A673 (cell line): ENCODE data around the gene FAM240B. TPM values are rescaled to one million over a fixed set of nuclear protein-coding genes. Genes with fewer than 3 reads are reported as not detected.

Experiments used
- BruUV-seq: library from RNA; stranded (reverse); fragments of 400-500 nt; replicated peaks from 2 replicates; lab custom pipeline; 2021; lab: Mats Ljungman, UMichigan
- CTCF ChIA-PET: fragments of 300-600 bp; sonication (Branson Sonifier 250); formaldehyde crosslinking; loops from one replicate; lab custom pipeline; 2022; ENCODE audit warnings: antibody characterized with exemption; lab: Charles Lee
- POLR2A ChIA-PET: fragments of 300-600 bp; sonication (Branson Sonifier 250); formaldehyde crosslinking; loops from one replicate; lab custom pipeline; 2022; ENCODE audit warnings: antibody characterized with exemption; ENCODE audit not compliant: low non-redundant PET; lab: Charles Lee
- DNase-seq: peaks from one replicate; pipeline ENCODE4 v3.0.0-alpha.2; 2015; ENCODE audit warnings: low spot score
- H3K27ac ChIP-seq: fragments of 200-600 bp; sonication (generic); 2 replicates; pipeline ENCODE4 v1.5.1; 2016; ENCODE audit warnings: mixed run types, low read depth, mild to moderate bottlenecking, mixed read lengths, antibody characterized with exemption, low read length; ENCODE audit not compliant: poor library complexity, severe bottlenecking
- H3K27me3 ChIP-seq: fragments of 200-600 bp; sonication (generic); replicated peaks from 2 replicates; pipeline ENCODE4 v1.6.1; 2017; ENCODE audit warnings: mixed run types, low read depth, mild to moderate bottlenecking, mixed read lengths, antibody characterized with exemption, low read length; ENCODE audit not compliant: insufficient read depth, poor library complexity
- H3K36me3 ChIP-seq: fragments of 200-600 bp; sonication (generic); 2 replicates; pipeline ENCODE4 v1.6.1; 2016; ENCODE audit warnings: mixed run types, mild to moderate bottlenecking, mixed read lengths, antibody characterized with exemption, low read length; ENCODE audit not compliant: insufficient read depth, poor library complexity, severe bottlenecking
- H3K4me1 ChIP-seq: fragments of 200-600 bp; sonication (generic); 2 replicates; pipeline ENCODE4 v1.6.1; 2017; ENCODE audit warnings: mixed run types, mild to moderate bottlenecking, mixed read lengths, antibody characterized with exemption, low read length; ENCODE audit not compliant: insufficient read depth, poor library complexity, severe bottlenecking
- H3K4me3 ChIP-seq: fragments of 200-600 bp; sonication (generic); 2 replicates; pipeline ENCODE4 v1.5.1; 2016; ENCODE audit warnings: low read depth, mixed run types, mild to moderate bottlenecking, mixed read lengths, low read length; ENCODE audit not compliant: poor library complexity, severe bottlenecking
- H3K9me3 ChIP-seq: fragments of 200-600 bp; sonication (generic); 2 replicates; pipeline ENCODE4 v1.6.1; 2016; ENCODE audit warnings: mixed run types, low read depth, mild to moderate bottlenecking, mixed read lengths, antibody characterized with exemption, low read length; ENCODE audit not compliant: poor library complexity, severe bottlenecking
- EZH2 ChIP-seq: fragments of 200-600 bp; sonication (generic); IDR thresholded peaks from 2 replicates; pipeline ENCODE4 v1.6.1; 2017; ENCODE audit warnings: borderline replicate concordance, low read depth, mild to moderate bottlenecking, mixed read lengths, antibody characterized with exemption, low read length; ENCODE audit not compliant: poor library complexity, severe bottlenecking
- intact Hi-C: fragments of 100-400 bp; cut with micrococcal nuclease; formaldehyde crosslinking; loops from one replicate; pipeline ENCODE4 v1.10.0; 2022; ENCODE audit not compliant: unreplicated experiment
- total RNA-seq: library from RNA; stranded (reverse); gene quantifications from 2 replicates; pipeline ENCODE4 v1.2.3, GENCODE V29; 2021
- TF ChIP-seq, protein P1 (sequence below): fragments of 300-800, 200-600 bp; sonication (generic); conservative IDR thresholded peaks from 2 replicates; pipeline ENCODE4 v1.5.1; 2017; ENCODE audit warnings: low read depth, mild to moderate bottlenecking, antibody characterized with exemption, low read length, moderate library complexity, mixed read lengths

The FAM240B gene
- total RNA-seq, 1 experiment from 2014 or later = not detected

DNA sequence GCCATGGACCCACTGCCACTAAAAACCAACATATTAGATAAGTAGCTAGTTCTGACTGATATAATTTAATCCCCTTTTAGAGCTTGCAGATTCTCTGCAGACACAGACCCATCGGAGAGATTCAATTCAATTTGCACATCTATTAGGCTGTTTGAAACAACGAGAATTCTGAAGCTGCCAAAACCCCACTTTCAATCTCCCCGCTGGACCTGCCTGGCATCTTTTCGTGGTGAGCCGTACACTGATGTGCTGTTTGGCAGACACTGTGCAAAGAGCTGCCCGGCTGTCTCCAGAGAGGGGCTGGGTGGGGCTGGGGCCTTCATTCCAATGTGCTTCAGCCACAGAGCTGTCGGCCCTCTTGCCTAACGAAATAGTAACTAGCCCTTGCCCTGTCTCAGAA lies 42.1 kb upstream of the FAM240B start:
- H3K4me1 ChIP-seq = no peaks in the 10 kb centered on the region
- CTCF ChIA-PET = interaction anchor here (0.7 kb wide), 1 partner anchor 496 kb away, joined by 3 read pairs; no protein-coding TSS in a partner anchor
- intact Hi-C loops = no loop called here
- H3K27me3 ChIP-seq = no peaks in the 10 kb centered on the region
- TF ChIP-seq EZH2 = no peak
- TF ChIP-seq, protein P1, sequence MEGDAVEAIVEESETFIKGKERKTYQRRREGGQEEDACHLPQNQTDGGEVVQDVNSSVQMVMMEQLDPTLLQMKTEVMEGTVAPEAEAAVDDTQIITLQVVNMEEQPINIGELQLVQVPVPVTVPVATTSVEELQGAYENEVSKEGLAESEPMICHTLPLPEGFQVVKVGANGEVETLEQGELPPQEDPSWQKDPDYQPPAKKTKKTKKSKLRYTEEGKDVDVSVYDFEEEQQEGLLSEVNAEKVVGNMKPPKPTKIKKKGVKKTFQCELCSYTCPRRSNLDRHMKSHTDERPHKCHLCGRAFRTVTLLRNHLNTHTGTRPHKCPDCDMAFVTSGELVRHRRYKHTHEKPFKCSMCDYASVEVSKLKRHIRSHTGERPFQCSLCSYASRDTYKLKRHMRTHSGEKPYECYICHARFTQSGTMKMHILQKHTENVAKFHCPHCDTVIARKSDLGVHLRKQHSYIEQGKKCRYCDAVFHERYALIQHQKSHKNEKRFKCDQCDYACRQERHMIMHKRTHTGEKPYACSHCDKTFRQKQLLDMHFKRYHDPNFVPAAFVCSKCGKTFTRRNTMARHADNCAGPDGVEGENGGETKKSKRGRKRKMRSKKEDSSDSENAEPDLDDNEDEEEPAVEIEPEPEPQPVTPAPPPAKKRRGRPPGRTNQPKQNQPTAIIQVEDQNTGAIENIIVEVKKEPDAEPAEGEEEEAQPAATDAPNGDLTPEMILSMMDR = no peak
- no peak overlapping the region for H3K4me3 ChIP-seq
- H3K9me3 ChIP-seq = no peaks in the 10 kb centered on the region
- H3K27ac ChIP-seq = no peak overlapping the region
- no TSS peak for BruUV-seq
- no peak for DNase-seq
- no peaks in the 10 kb centered on the region for H3K36me3 ChIP-seq
- POLR2A ChIA-PET = no interaction called here

DNA sequence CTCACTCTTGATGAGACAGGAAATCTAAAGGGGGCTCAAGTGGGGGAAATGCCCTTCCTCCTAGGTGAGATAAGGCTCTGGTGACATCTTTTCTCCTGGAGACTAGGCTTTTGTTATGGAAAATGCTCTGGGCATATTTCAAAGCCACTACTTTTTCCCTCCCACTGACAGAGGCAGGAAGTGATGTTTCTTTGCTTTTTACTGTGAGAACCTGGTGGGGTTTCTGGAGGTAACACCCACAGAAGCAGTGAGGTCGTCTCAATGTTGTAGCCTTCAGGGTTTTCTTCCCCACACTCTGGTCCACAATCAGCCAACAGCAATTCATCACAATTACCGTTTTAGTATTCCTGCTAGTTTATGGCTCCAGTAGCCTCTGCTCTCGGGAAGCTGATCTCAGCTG lies 41.4 kb upstream of the FAM240B start:
- no peaks in the 10 kb centered on the region for H3K9me3 ChIP-seq
- CTCF ChIA-PET = interaction anchor here (0.7 kb wide), 1 partner anchor 495 kb away, joined by 3 read pairs; no protein-coding TSS in a partner anchor
- DNase-seq = peak; percentile 6
- POLR2A ChIA-PET = no interaction called here
- no peaks in the 10 kb centered on the region for H3K27me3 ChIP-seq
- no peak overlapping the region for H3K4me3 ChIP-seq
- TF ChIP-seq, protein P1 = no peak
- no peak for TF ChIP-seq EZH2
- H3K4me1 ChIP-seq = no peaks in the 10 kb centered on the region
- H3K27ac ChIP-seq = no peak overlapping the region
- intact Hi-C loops = no loop called here
- BruUV-seq = no TSS peak
- no peaks in the 10 kb centered on the region for H3K36me3 ChIP-seq

GRCh38 chr9:38756702-38757101 lies 36.8 kb upstream of the FAM240B start:
- TF ChIP-seq EZH2 = no peak
- TF ChIP-seq, protein P1 = no peak
- intact Hi-C loops = no loop called here
- Histone ChIP-seq H3K27ac (no peak overlapping the region), H3K4me3 (no peak overlapping the region), H3K4me1 (no peaks in the 10 kb centered on the region), H3K9me3 (no peaks in the 10 kb centered on the region), H3K27me3 (no peaks in the 10 kb centered on the region), H3K36me3 (no peaks in the 10 kb centered on the region)
- ChIA-PET POLR2A (no interaction called here), CTCF (no interaction called here)
- BruUV-seq = no TSS peak
- DNase-seq = no peak
